Neural progenitor cell (in vitro differentiated cells): Measurements from ENCODE around the gene FOXC2. TPM values are rescaled to one million over a fixed set of nuclear protein-coding genes. Genes with fewer than 3 reads are reported as not detected.

ENCODE experiments used
- DNase-seq: peaks from one replicate; pipeline ENCODE4 v3.0.0-alpha.2; 2016; ENCODE audit warnings: low spot score
- H2AFZ ChIP-seq: fragments of 200-600 bp; sonication (generic); replicated peaks from 2 replicates; pipeline ENCODE4 v1.6.1; 2016; ENCODE audit warnings: antibody characterized with exemption
- H3F3A ChIP-seq: fragments of 200-600 bp; sonication (generic); 2 replicates; pipeline ENCODE4 v1.6.1; 2016; ENCODE audit warnings: antibody characterized with exemption, low read depth
- H3K27ac ChIP-seq: fragments of 200-600 bp; sonication (generic); 2 replicates; pipeline ENCODE4 v1.5.1; 2016; ENCODE audit warnings: mild to moderate bottlenecking
- H3K27me3 ChIP-seq: fragments of 200-600 bp; sonication (generic); 2 replicates; pipeline ENCODE4 v1.6.1; 2016; ENCODE audit warnings: mild to moderate bottlenecking, moderate library complexity
- H3K36me3 ChIP-seq: fragments of 200-600 bp; sonication (generic); 2 replicates; pipeline ENCODE4 v1.5.1; 2016
- H3K4me1 ChIP-seq: fragments of 200-600 bp; sonication (generic); 2 replicates; pipeline ENCODE4 v1.6.1; 2016; ENCODE audit warnings: mixed run types
- H3K4me2 ChIP-seq: fragments of 200-600 bp; sonication (generic); 2 replicates; pipeline ENCODE4 v1.6.1; 2016
- H3K4me3 ChIP-seq: fragments of 200-600 bp; sonication (generic); 2 replicates; pipeline ENCODE4 v1.5.1; 2016
- H3K79me2 ChIP-seq: fragments of 200-600 bp; sonication (generic); 2 replicates; pipeline ENCODE4 v1.6.1; 2016; ENCODE audit warnings: low read depth
- H3K9ac ChIP-seq: fragments of 200-600 bp; sonication (generic); 2 replicates; pipeline ENCODE4 v1.6.1; 2016
- H3K9me3 ChIP-seq: fragments of 200-600 bp; sonication (generic); 2 replicates; pipeline ENCODE4 v1.5.1; 2016; ENCODE audit warnings: low read depth
- H4K20me1 ChIP-seq: fragments of 200-600 bp; sonication (generic); 2 replicates; pipeline ENCODE4 v1.6.1; 2016; ENCODE audit warnings: low read depth
- H3K27ac Mint-ChIP-seq: 3 replicates; pipeline ENCODE4 v1.8.0; 2021; ENCODE audit warnings: mixed read lengths
- H3K27me3 Mint-ChIP-seq: 2 replicates; pipeline ENCODE4 v1.8.0; 2022; ENCODE audit warnings: low read depth, mild to moderate bottlenecking, inconsistent platforms, moderate library complexity, mixed read lengths; ENCODE audit not compliant: insufficient read depth
- H3K36me3 Mint-ChIP-seq: 3 replicates; pipeline ENCODE4 v1.8.0; 2021; ENCODE audit warnings: mixed read lengths
- H3K4me1 Mint-ChIP-seq: 3 replicates; pipeline ENCODE4 v1.8.0; 2021; ENCODE audit warnings: mixed read lengths
- H3K4me3 Mint-ChIP-seq: 3 replicates; pipeline ENCODE4 v1.8.0; 2021; ENCODE audit warnings: mild to moderate bottlenecking, moderate library complexity, mixed read lengths
- H3K9me3 Mint-ChIP-seq: 3 replicates; pipeline ENCODE4 v1.8.0; 2020; ENCODE audit warnings: mixed read lengths
- EZH2 ChIP-seq: fragments of 200-600 bp; sonication (generic); IDR thresholded peaks from 2 replicates; pipeline ENCODE4 v1.6.1; 2017; ENCODE audit warnings: antibody characterized with exemption, mild to moderate bottlenecking, moderate library complexity
- EZH2phosphoT487 ChIP-seq: fragments of 200-600 bp; sonication (generic); IDR thresholded peaks from 2 replicates; pipeline ENCODE4 v1.6.1; 2017; ENCODE audit warnings: antibody characterized with exemption
- total RNA-seq: library from RNA; depleted of rRNA; stranded (reverse); fragments of >200 nt; gene quantifications from 2 replicates; pipeline ENCODE4 v1.2.3, GENCODE V29; 2015; ENCODE audit warnings: low replicate concordance
- TF ChIP-seq, protein P1 (sequence below): fragments of 200-600 bp; sonication (generic); IDR thresholded peaks from 2 replicates; pipeline ENCODE4 v1.5.1; 2017; ENCODE audit warnings: antibody characterized with exemption, mild to moderate bottlenecking

Gene FOXC2
- total RNA-seq, 1 donor from 2014 or later: not detected

DNA sequence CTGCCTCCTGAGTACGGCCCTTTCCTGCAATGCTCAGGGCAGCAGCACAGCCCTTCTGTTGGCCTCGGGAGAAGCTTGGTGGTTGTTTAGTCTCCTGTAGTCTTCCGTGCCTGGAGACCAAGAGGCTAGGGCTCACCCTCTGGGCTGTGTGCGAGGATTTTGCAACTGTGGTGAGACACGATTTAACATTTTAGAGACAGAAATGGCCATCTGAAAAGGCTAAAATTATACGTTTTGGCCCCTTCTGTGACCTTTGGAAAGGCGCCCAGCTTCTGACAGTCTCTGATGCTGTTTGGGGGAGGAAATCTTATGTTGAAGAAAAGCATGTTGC, 44.9 kb downstream of the FOXC2 start:
- Mint-ChIP-seq H3K27me3 (peaks cover 5% of the 10 kb centered on the region), H3K36me3 (no peaks in the 10 kb centered on the region), H3K4me3 (no peak overlapping the region), H3K27ac (no peak overlapping the region), H3K4me1 (peaks cover 22% of the 10 kb centered on the region), H3K9me3 (no peaks in the 10 kb centered on the region)
- TF ChIP-seq, protein P1, sequence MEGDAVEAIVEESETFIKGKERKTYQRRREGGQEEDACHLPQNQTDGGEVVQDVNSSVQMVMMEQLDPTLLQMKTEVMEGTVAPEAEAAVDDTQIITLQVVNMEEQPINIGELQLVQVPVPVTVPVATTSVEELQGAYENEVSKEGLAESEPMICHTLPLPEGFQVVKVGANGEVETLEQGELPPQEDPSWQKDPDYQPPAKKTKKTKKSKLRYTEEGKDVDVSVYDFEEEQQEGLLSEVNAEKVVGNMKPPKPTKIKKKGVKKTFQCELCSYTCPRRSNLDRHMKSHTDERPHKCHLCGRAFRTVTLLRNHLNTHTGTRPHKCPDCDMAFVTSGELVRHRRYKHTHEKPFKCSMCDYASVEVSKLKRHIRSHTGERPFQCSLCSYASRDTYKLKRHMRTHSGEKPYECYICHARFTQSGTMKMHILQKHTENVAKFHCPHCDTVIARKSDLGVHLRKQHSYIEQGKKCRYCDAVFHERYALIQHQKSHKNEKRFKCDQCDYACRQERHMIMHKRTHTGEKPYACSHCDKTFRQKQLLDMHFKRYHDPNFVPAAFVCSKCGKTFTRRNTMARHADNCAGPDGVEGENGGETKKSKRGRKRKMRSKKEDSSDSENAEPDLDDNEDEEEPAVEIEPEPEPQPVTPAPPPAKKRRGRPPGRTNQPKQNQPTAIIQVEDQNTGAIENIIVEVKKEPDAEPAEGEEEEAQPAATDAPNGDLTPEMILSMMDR: no peak
- no peak for TF ChIP-seq EZH2phosphoT487
- TF ChIP-seq EZH2: no peak
- Histone ChIP-seq H3K4me2 (no peak overlapping the region), H3K4me3 (no peak overlapping the region), H3K4me1 (no peaks in the 10 kb centered on the region), H3K36me3 (no peaks in the 10 kb centered on the region), H3F3A (no peaks in the 10 kb centered on the region), H3K27me3 (no peaks in the 10 kb centered on the region), H3K9me3 (no peaks in the 10 kb centered on the region), H4K20me1 (no peaks in the 10 kb centered on the region), H3K79me2 (no peaks in the 10 kb centered on the region), H3K9ac (no peak overlapping the region), H2AFZ (no peak overlapping the region), H3K27ac (no peak overlapping the region)
- DNase-seq: no peak

DNA sequence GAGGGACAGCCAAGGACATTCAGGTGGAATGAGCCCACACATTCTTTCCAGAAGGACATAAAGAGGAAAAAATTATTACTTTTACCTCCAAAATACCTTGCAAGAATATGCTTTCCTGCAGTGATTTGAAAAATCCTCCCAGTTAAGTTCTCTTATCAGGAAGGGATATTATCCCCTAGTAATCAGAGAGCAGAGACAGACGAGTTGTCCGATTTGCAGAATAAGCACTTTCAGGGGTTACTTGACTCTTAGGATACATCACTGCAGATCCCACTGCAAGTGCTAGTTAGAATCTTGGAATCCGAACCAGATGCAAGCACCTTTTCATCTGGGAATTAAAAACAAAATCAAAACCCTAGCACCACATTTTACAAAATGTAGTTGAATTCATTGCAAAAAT, 45.3 kb downstream of the FOXC2 start:
- no peaks in the 10 kb centered on the region for H3K9me3 Mint-ChIP-seq
- peaks cover 5% of the 10 kb centered on the region for H3K27me3 Mint-ChIP-seq
- no peaks in the 10 kb centered on the region for H4K20me1 ChIP-seq
- no peaks in the 10 kb centered on the region for H3K4me1 ChIP-seq
- peaks cover 22% of the 10 kb centered on the region for H3K4me1 Mint-ChIP-seq
- H3K27me3 ChIP-seq: no peaks in the 10 kb centered on the region
- no peak overlapping the region for H3K27ac Mint-ChIP-seq
- H3K27ac ChIP-seq: no peak overlapping the region
- H3K4me3 Mint-ChIP-seq: no peak overlapping the region
- H3K9me3 ChIP-seq: no peaks in the 10 kb centered on the region
- no peak overlapping the region for H3K4me2 ChIP-seq
- H2AFZ ChIP-seq: no peak overlapping the region
- no peak overlapping the region for H3K9ac ChIP-seq
- no peaks in the 10 kb centered on the region for H3K36me3 ChIP-seq
- no peaks in the 10 kb centered on the region for H3K36me3 Mint-ChIP-seq
- DNase-seq: no peak
- H3F3A ChIP-seq: no peaks in the 10 kb centered on the region
- TF ChIP-seq EZH2phosphoT487 (no peak), EZH2 (no peak)
- TF ChIP-seq, protein P1: no peak
- no peak overlapping the region for H3K4me3 ChIP-seq
- H3K79me2 ChIP-seq: no peaks in the 10 kb centered on the region

DNA sequence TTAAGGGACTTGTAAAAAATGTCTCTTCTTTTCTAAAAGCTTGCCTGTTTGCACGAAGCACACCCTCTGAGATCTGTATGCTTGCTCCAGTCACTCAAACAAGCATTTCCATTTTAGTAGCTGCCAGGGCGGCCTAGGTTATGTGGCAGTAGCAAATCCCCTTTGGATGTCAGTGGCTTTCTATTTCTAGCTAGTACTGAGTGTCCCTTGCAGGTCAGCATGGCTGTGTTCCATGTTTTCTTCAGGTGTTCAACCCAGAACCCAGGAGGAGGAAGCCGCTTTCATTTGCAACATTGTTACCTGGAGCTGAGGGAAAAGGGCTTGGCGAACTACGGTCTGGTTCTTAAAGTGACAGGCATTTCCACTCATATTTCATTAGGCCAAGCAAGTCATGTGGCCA, 48.1 kb downstream of the FOXC2 start:
- H3K36me3 Mint-ChIP-seq: no peaks in the 10 kb centered on the region
- no peak for TF ChIP-seq EZH2
- no peak for TF ChIP-seq EZH2phosphoT487
- TF ChIP-seq, protein P1: no peak
- no peak overlapping the region for H2AFZ ChIP-seq

DNA sequence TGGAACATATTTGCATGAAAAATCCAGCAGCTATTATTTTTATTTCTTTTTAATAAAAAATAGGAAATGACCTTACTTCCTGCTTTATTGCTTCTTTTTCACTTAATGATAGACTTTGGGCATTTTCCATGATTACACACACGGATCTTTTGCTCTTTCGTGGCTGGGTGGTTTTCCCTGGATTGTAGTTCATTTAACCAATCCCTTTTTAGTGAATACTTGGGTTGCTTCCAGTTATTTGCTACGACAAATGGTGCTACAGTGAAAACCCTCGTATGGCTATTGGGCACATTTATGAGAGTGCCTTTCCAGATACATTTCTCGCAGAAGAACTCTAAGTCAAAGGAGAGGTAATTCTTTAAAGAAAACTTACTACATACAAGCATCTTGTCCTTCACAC, 50.3 kb downstream of the FOXC2 start:
- no peak overlapping the region for H2AFZ ChIP-seq
- TF ChIP-seq, protein P1: no peak
- no peak for TF ChIP-seq EZH2phosphoT487

More for the DNA sequence above, 48.1 kb downstream of the FOXC2 start:
- H3K4me1 ChIP-seq: no peaks in the 10 kb centered on the region
- H3K4me2 ChIP-seq: no peak overlapping the region
- H3K9ac ChIP-seq: no peak overlapping the region
- DNase-seq: no peak
- H3K4me3 ChIP-seq: no peak overlapping the region
- Mint-ChIP-seq H3K27ac (peak overlapping the region; percentile 42), H3K27me3 (peaks cover 5% of the 10 kb centered on the region), H3K4me3 (no peak overlapping the region), H3K9me3 (no peaks in the 10 kb centered on the region), H3K4me1 (peaks cover 22% of the 10 kb centered on the region)
- no peaks in the 10 kb centered on the region for H3K27me3 ChIP-seq
- no peaks in the 10 kb centered on the region for H3F3A ChIP-seq
- H3K9me3 ChIP-seq: no peaks in the 10 kb centered on the region
- no peaks in the 10 kb centered on the region for H3K79me2 ChIP-seq
- H4K20me1 ChIP-seq: no peaks in the 10 kb centered on the region
- no peaks in the 10 kb centered on the region for H3K36me3 ChIP-seq
- no peak overlapping the region for H3K27ac ChIP-seq

More for the DNA sequence above, 50.3 kb downstream of the FOXC2 start:
- peaks cover 17% of the 10 kb centered on the region for H3K4me1 Mint-ChIP-seq
- Histone ChIP-seq H3K4me1 (no peaks in the 10 kb centered on the region), H3K27ac (no peak overlapping the region), H3K27me3 (no peaks in the 10 kb centered on the region), H3K4me2 (no peak overlapping the region), H3K4me3 (no peak overlapping the region), H3K79me2 (no peaks in the 10 kb centered on the region), H3K9ac (no peak overlapping the region), H3K36me3 (no peaks in the 10 kb centered on the region), H4K20me1 (no peaks in the 10 kb centered on the region), H3K9me3 (no peaks in the 10 kb centered on the region), H3F3A (no peaks in the 10 kb centered on the region)
- peaks cover 2% of the 10 kb centered on the region for H3K27me3 Mint-ChIP-seq
- H3K27ac Mint-ChIP-seq: no peak overlapping the region
- no peak for DNase-seq
- no peak overlapping the region for H3K4me3 Mint-ChIP-seq
- H3K36me3 Mint-ChIP-seq: no peaks in the 10 kb centered on the region
- H3K9me3 Mint-ChIP-seq: no peaks in the 10 kb centered on the region
